GM12891 (cell line): ENCODE data around the gene L2HGDH.

ENCODE experiments used
- POLR2A ChIP-seq: IDR thresholded peaks from 2 replicates; pipeline ENCODE4 v1.6.1; 2011; ENCODE audit warnings: low read depth, low read length, control low read depth
- POLR2AphosphoS5 ChIP-seq: IDR thresholded peaks from 2 replicates; pipeline ENCODE4 v1.6.1; 2011; ENCODE audit warnings: low read depth, low read length, control low read depth
- SPI1 ChIP-seq: IDR thresholded peaks from 2 replicates; pipeline ENCODE4 v1.6.1; 2011; ENCODE audit warnings: low read depth, low read length, control low read depth

GRCh38 chr14:50308363-50308915 is 3.6 kb downstream of the L2HGDH start:
- TF ChIP-seq POLR2A (no peak), SPI1 (no peak), POLR2AphosphoS5 (no peak)
